Measurements from ENCODE around the gene PPFIBP2.
"Not testable (repeated sequence)": the region's sequence is repeated elsewhere in the genome, so short reads cannot be mapped to it uniquely, and the experiment has no call there.

Gene PPFIBP2

DNA sequence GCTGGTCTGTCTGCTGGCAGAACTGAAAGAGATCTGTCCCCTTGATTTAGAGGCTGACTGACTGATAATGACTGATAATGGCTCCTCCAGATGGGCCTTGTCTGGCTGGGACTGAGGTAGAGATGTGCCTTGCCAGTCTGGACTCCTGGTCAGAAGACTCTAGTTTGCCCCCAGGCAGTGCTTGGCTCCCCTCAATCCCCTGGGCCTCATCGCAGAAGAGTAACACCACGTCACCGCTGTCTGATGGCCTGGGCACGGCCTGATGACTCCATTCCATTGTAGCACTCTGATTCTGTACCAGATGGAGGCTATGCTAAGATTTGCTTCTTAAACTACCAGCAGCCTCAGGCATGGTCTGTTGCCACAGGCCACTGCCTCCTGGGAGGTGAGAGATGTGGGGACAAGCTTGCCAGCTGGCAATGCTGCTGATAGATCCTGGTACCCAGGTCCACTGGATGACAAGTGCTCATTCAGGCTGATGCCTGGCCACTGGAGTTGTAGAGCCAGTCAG, 140.5 kb downstream of the PPFIBP2 start:
- no peak for DNase-seq (ENCODE audit: low read depth)
- TF ChIP-seq, protein P1, sequence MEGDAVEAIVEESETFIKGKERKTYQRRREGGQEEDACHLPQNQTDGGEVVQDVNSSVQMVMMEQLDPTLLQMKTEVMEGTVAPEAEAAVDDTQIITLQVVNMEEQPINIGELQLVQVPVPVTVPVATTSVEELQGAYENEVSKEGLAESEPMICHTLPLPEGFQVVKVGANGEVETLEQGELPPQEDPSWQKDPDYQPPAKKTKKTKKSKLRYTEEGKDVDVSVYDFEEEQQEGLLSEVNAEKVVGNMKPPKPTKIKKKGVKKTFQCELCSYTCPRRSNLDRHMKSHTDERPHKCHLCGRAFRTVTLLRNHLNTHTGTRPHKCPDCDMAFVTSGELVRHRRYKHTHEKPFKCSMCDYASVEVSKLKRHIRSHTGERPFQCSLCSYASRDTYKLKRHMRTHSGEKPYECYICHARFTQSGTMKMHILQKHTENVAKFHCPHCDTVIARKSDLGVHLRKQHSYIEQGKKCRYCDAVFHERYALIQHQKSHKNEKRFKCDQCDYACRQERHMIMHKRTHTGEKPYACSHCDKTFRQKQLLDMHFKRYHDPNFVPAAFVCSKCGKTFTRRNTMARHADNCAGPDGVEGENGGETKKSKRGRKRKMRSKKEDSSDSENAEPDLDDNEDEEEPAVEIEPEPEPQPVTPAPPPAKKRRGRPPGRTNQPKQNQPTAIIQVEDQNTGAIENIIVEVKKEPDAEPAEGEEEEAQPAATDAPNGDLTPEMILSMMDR (IDR thresholded peaks at IDR 0.05; ENCODE audit: insufficient read depth, low read depth, low read length, missing control alignments) = no peak

DNA sequence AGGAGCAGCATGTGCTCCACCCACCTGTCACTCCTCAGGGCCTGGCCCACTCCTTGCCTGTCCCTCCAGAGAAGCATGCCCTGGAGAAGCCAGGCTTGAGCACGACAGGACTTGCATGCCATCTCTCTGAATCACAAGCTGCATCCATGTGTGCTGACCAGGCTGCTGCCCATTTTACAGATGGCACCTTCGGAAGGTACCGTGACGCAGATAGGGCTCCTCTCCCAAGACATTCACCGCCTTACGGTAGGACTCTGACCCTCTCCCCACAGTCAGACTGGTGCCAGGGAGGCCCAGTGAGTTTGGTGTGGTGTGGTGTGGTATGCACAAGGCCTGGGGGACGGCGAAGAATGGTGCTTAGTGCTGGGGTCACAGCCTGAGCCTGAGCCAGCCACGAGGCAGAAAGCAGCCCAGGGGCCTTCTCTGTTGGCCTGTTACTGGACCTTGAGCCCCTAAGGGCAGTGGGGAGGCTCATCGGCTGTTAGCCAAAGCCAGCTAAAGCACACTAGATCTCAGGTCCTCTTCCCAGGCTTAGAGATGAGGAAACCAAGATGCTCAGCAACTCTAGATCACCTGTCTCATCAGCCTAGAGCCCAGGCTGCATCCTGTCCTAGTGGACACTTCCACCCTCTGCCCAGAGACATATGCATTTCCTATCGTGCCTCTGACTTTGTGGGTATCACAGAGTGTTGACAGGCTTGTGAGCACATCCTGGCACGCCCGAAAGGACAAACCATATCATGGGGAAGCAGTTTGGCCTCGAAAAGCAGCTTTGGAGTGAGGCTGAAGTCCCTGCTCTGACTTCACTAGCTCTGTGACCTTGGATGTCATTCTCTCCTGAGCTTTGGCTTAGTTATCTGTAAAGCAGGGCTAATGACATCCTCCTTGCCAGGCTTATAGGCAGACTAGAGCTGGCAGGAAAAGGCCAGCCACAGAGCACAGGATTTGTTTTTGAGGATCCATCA, 141.7 kb downstream of the PPFIBP2 start:
- TF ChIP-seq, protein P1 (IDR thresholded peaks at IDR 0.05; ENCODE audit: insufficient read depth, low read depth, low read length, missing control alignments) = no peak
- no peak overlapping the region for H3K4me3 ChIP-seq (ENCODE audit: low read length)
- DNase-seq (ENCODE audit: low read depth) = no peak

More for the DNA sequence above, 140.5 kb downstream of the PPFIBP2 start:
- no peak overlapping the region for H3K4me3 ChIP-seq (ENCODE audit: low read length)

DNA sequence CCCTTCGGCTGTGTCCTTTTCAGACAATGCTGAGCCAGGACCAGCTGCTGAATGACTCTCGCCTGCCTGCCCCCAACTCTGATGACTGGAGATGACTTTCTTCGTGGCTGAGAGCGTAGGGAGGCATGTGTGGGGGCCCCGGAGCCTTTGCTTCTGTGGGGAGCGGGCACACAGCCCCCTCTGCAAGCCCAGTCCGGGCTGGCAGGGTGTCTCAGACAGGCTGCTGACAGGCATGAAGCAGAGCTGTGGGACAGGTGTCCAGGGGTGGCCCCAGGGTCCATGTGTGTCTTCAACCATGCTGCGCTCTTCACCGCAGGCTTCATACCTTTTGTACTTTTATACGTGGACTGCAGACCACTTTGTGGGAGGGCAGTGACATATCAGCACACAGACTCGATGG, 142.9 kb downstream of the PPFIBP2 start:
- no peak for DNase-seq (ENCODE audit: low read depth)
- TF ChIP-seq, protein P1 (IDR thresholded peaks at IDR 0.05; ENCODE audit: insufficient read depth, low read depth, low read length, missing control alignments) = no peak
- H3K4me3 ChIP-seq (ENCODE audit: low read length) = no peak overlapping the region

DNA sequence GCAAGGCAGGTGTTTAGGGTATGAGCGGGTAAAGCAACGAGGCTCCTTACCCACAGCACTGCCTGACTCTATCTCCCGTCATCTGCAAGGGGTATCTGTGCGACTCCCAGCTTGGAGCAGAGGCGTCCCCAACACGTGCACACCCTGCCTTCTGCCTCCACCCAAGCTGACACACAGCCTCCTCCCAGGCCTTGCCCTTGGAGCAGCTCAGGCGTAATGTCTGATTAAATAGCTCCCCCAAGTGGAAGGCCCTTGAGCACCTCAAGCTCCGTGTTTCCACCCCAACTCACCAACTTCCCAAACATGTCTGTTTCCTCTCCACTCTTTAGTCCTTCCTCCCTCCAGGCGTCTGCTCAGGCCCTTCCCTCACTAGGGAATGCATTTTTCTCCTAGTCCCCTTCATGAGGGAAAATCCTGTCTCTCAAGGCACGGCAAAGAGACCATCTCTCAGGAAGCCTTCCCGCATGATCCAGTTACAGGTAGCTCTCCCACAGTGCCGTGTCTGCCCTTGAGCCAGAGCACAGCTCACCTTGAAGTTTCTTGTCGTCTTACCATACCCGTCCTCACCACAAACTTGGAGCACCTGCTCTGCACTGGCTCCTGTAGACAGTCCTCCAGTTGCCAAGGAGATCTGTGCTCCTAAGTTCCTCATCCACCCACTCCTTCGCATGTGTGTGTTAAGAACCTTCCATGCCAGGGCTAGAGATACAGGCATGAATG, 143.7 kb downstream of the PPFIBP2 start:
- no peak overlapping the region for H3K4me3 ChIP-seq (ENCODE audit: low read length)
- peak; percentile 84 for DNase-seq (ENCODE audit: low read depth)
- TF ChIP-seq, protein P1 (IDR thresholded peaks at IDR 0.05; ENCODE audit: insufficient read depth, low read depth, low read length, missing control alignments) = peak; percentile 79

DNA sequence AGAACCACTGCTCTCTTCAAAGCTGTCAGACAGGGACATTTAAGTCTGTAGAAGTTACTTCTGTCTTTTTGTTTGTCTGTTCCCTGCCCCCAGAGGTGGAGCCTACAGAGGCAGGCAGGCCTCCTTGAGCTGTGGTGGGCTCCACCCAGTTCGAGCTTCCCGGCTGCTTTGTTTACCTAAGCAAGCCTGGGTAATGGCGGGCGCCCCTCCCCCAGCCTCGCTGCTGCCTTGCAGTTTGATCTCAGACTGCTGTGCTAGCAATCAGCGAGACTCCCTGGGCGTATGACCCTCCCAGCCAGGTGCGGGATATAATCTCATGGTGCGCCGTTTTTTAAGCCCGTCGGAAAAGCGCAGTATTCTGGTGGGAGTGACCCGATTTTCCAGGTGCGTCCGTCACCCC, 149.7 kb downstream of the PPFIBP2 start:
- DNase-seq (ENCODE audit: low read depth); H3K4me3 ChIP-seq (ENCODE audit: low read length): not testable (repeated sequence)

DNA sequence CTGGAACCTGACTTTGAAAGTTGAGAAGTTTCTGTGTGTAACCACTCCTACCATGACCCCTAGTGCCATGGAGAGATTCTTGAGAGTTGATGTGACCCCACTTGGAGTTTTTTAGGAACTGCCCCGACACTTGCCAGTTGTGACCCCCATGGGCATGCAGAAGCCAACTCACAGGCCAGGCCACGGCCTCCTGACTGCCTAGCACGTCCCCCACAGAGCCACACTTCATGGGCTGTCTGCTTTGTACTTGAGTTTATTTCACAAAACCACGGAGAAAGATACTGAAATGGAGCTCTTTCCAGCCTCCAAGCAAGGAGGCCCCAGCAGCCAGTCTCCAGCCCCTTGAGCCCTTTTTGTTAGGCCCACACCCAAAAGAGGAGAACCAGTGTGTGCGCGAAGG, 151.1 kb downstream of the PPFIBP2 start:
- TF ChIP-seq, protein P1 (IDR thresholded peaks at IDR 0.05; ENCODE audit: insufficient read depth, low read depth, low read length, missing control alignments) = no peak
- DNase-seq (ENCODE audit: low read depth) = no peak
- no peak overlapping the region for H3K4me3 ChIP-seq (ENCODE audit: low read length)
